ENCODE data around the gene COMMD1.

GRCh38 chr2:61900281-61900680 is 5.2 kb upstream of the COMMD1 start:
- TF ChIP-seq CTCF (conservative IDR thresholded peaks at IDR 0.05; ENCODE audit: low read depth, low read length): no peak
- TF ChIP-seq EZH2 (IDR thresholded peaks at IDR 0.05; ENCODE audit: borderline replicate concordance, low read depth, low read length, poor library complexity, severe bottlenecking): no peak

Measured in A673 (cell line).